AG20443 (cell line): ENCODE results near the gene ZNF575.

Experiments used
- DNase-seq: peaks from one replicate; pipeline ENCODE4 v3.0.0; 2012; ENCODE audit warnings: low spot score, mixed read lengths

The ZNF575 gene

GRCh38 chr19:43532962-43533545, at the start of gene ZNF575:
Gene ZNF575, plus strand, starts transcription at chr19:43533188. Its CDS starts 1,235 bp downstream, at chr19:43534423.
- DNase-seq = peak; percentile 89

GRCh38 chr19:43483281-43483680, 49.7 kb upstream of the ZNF575 start:
- DNase-seq = no peak

- DNase-seq = no peak
Observed at GRCh38 chr19:43485951-43486350, 47.0 kb upstream of the ZNF575 start.

GRCh38 chr19:43486412-43486811, 46.6 kb upstream of the ZNF575 start:
- DNase-seq = no peak

- DNase-seq = no peak
Observed at GRCh38 chr19:43488179-43488578, 44.8 kb upstream of the ZNF575 start.

GRCh38 chr19:43489310-43489709, 43.7 kb upstream of the ZNF575 start:
- no peak for DNase-seq

- no peak for DNase-seq
Observed at GRCh38 chr19:43489979-43490599, 42.9 kb upstream of the ZNF575 start.

- DNase-seq = no peak
Observed at GRCh38 chr19:43490759-43491158, 42.2 kb upstream of the ZNF575 start.

- no peak for DNase-seq
Observed at GRCh38 chr19:43495082-43495481, 37.9 kb upstream of the ZNF575 start.

- DNase-seq = no peak
Observed at GRCh38 chr19:43496960-43497359, 36.0 kb upstream of the ZNF575 start.

GRCh38 chr19:43498233-43498842, 34.6 kb upstream of the ZNF575 start:
- no peak for DNase-seq

GRCh38 chr19:43499042-43499441, 33.9 kb upstream of the ZNF575 start:
- no peak for DNase-seq

- DNase-seq = no peak
Observed at GRCh38 chr19:43501661-43502418, 31.1 kb upstream of the ZNF575 start.

- DNase-seq = no peak
Observed at GRCh38 chr19:43502419-43502976, 30.5 kb upstream of the ZNF575 start.

GRCh38 chr19:43503501-43504425, 29.2 kb upstream of the ZNF575 start:
- DNase-seq = peak; percentile 99

GRCh38 chr19:43504426-43505185, 28.4 kb upstream of the ZNF575 start, which contains the start of gene PHLDB3:
Gene PHLDB3, minus strand, starts transcription at chr19:43504746. Its CDS starts 628 bp downstream, at chr19:43504118.
- DNase-seq = no peak

- no peak for DNase-seq
Observed at GRCh38 chr19:43505186-43505456, 27.9 kb upstream of the ZNF575 start.

GRCh38 chr19:43505941-43506340, 27.0 kb upstream of the ZNF575 start:
- DNase-seq = no peak

GRCh38 chr19:43506629-43507028, 26.4 kb upstream of the ZNF575 start:
- no peak for DNase-seq

- no peak for DNase-seq
Observed at GRCh38 chr19:43507880-43508279, 25.1 kb upstream of the ZNF575 start.

GRCh38 chr19:43510713-43511112, 22.3 kb upstream of the ZNF575 start:
- DNase-seq = no peak
